SK-N-SH treated with all-trans-retinoic acid at 6 μM for 48 hours (cell line): Measurements from ENCODE around the gene AXIN1.

Experiments used
- CSRNP3 ChIP-seq: fragments of 250-450 bp; sonication (Bioruptor Pico); IDR thresholded peaks from 2 replicates; pipeline ENCODE4 v1.5.1; 2021; ENCODE audit warnings: mild to moderate bottlenecking, moderate library complexity
- RARB ChIP-seq: fragments of 250-450 bp; sonication (Bioruptor Pico); IDR thresholded peaks from 2 replicates; pipeline ENCODE4 v1.8.0; 2021; ENCODE audit warnings: mild to moderate bottlenecking, moderate library complexity
- TSHZ2 ChIP-seq: fragments of 250-450 bp; sonication (Bioruptor Pico); IDR thresholded peaks from 2 replicates; pipeline ENCODE4 v1.5.0; 2020; ENCODE audit warnings: mild to moderate bottlenecking, moderate library complexity
- ZFP3 ChIP-seq: fragments of 250-450 bp; sonication (Bioruptor Pico); IDR thresholded peaks from 2 replicates; pipeline ENCODE4 v1.5.0; 2020; ENCODE audit warnings: mild to moderate bottlenecking, moderate library complexity
- ZNF565 ChIP-seq: fragments of 450-650 bp; formaldehyde crosslinking; conservative IDR thresholded peaks from 2 replicates; pipeline ENCODE4 v1.5.0; 2020; ENCODE audit warnings: low read depth, mild to moderate bottlenecking, moderate library complexity
- ZNF70 ChIP-seq: fragments of 450-650 bp; formaldehyde crosslinking; IDR thresholded peaks from 2 replicates; pipeline ENCODE4 v1.5.0; 2020; ENCODE audit warnings: mild to moderate bottlenecking, moderate library complexity
- TF ChIP-seq, protein P1 (sequence below): fragments of 250-450 bp; sonication (Bioruptor Pico); IDR thresholded peaks from 2 replicates; pipeline ENCODE4 v1.8.0; 2020; ENCODE audit warnings: mild to moderate bottlenecking, moderate library complexity, borderline replicate concordance

GRCh38 chr16:261031-261691 lies 91.4 kb downstream of the AXIN1 start:
- TF ChIP-seq ZNF70 (no peak), ZNF565 (no peak), RARB (CRISPR knock-in tag) (no peak), CSRNP3 (CRISPR knock-in tag) (no peak), TSHZ2 (no peak), ZFP3 (CRISPR knock-in tag) (no peak)
- TF ChIP-seq, protein P1, sequence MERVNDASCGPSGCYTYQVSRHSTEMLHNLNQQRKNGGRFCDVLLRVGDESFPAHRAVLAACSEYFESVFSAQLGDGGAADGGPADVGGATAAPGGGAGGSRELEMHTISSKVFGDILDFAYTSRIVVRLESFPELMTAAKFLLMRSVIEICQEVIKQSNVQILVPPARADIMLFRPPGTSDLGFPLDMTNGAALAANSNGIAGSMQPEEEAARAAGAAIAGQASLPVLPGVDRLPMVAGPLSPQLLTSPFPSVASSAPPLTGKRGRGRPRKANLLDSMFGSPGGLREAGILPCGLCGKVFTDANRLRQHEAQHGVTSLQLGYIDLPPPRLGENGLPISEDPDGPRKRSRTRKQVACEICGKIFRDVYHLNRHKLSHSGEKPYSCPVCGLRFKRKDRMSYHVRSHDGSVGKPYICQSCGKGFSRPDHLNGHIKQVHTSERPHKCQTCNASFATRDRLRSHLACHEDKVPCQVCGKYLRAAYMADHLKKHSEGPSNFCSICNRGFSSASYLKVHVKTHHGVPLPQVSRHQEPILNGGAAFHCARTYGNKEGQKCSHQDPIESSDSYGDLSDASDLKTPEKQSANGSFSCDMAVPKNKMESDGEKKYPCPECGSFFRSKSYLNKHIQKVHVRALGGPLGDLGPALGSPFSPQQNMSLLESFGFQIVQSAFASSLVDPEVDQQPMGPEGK (CRISPR knock-in tag) = no peak
